ENCODE data around the gene NXT1.

- no peak for TF ChIP-seq PBX3 (IDR thresholded peaks at IDR 0.05; ENCODE audit: insufficient replicate concordance, low read depth, low read length)
- no peak for TF ChIP-seq CTCF (IDR thresholded peaks at IDR 0.05 in 2 of 3, conservative IDR thresholded peaks at IDR 0.05 in 1 of 3; ENCODE audit: control insufficient read depth in 2 of 3, extremely low read depth in 1 of 3, insufficient read depth in 1 of 3, low read depth in 3 of 3, low read length in 3 of 3)
- TF ChIP-seq KAT2A (conservative IDR thresholded peaks at IDR 0.05; ENCODE audit: control insufficient read depth, low read depth, low read length): no peak
- no peak for TF ChIP-seq GABPA (IDR thresholded peaks at IDR 0.05; ENCODE audit: low read depth)
- TF ChIP-seq MXI1 (IDR thresholded peaks at IDR 0.05; ENCODE audit: low read depth, low read length): no peak; the same call in 1 of the 2 replicates
- peak; percentile 90 for TF ChIP-seq POLR2A (IDR thresholded peaks at IDR 0.05; ENCODE audit: low read depth, low read length)
- TF ChIP-seq ZNF217 (IDR thresholded peaks at IDR 0.05): 0 out of 2 replicates have a peak, but pooled peaks have one; percentile 17
- TF ChIP-seq HCFC1 (IDR thresholded peaks at IDR 0.05; ENCODE audit: low read length): peak; percentile 70
- no peak for TF ChIP-seq NFIC (IDR thresholded peaks at IDR 0.05; ENCODE audit: low read depth, low read length)
- TF ChIP-seq TAF1 (IDR thresholded peaks at IDR 0.05; ENCODE audit: borderline replicate concordance, low read depth, low read length): peak; percentile 63
- peak; percentile 99 for TF ChIP-seq CREB1 (IDR thresholded peaks at IDR 0.05; ENCODE audit: low read depth)
- no peak for TF ChIP-seq HDAC6 (IDR thresholded peaks at IDR 0.05; ENCODE audit: unreplicated experiment)
Measured at GRCh38 chr20:23361476-23362391, 11.1 kb downstream of the NXT1 start, which contains the start of gene GZF1.

Measured in GM12878 (cell line).